ENCODE results near the gene YES1. TPM values are rescaled to one million over a fixed set of nuclear protein-coding genes. Genes with fewer than 3 reads are reported as not detected.
"Not testable (repeated sequence)": the region's sequence is repeated elsewhere in the genome, so short reads cannot be mapped to it uniquely, and the experiment has no call there.

The YES1 gene
- total RNA-seq, 4 donors from 2014 or later = 19.2 to 39.5 (median 29.6) TPM

DNA sequence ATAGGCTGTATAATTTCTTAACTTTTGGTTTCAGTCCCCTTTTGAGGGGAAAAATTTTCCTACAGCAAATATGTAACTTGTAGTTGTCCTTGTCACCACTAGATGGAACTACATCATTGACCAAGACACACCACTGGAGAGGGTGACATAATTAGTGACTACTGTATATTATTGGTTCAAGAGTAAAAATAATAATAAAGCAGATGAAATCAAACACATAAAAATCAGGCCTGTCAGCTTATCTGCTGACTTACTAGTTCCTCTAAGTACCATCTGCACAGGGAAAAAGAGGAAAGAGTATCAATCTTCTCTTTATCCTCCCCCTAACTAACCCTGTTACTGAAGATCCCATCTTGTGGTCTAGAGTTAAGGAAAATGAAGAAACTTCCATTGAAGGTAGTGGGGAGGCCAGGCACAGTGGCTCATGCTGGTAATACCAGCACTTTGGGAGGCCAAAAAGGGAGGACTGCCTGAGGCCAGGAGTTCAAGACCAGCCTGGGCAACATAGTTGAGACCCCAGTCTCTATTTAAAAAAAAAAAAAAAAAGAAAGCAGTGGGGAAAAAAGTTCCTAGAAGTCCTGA is 70.0 kb downstream of the YES1 start:
- no peak overlapping the region for H3K4me3 ChIP-seq
- no peak for DNase-seq
- no peaks in the 10 kb centered on the region for H3K4me1 ChIP-seq
- intact Hi-C loops (cut with DNase I; ENCODE audit: low total_unique reads) = loop anchor here (1.0 kb wide), 1 partner anchor 89 kb away; no protein-coding TSS in a partner anchor
- peak; percentile 70 to 80 for ATAC-seq
- in situ Hi-C loops (cut with MboI; ENCODE audit: low sequenced_read_pairs in 4 of 4) = loop anchor here (5.0 to 10.0 kb wide), 2 partner anchors 90 to 93 kb away; no protein-coding TSS in a partner anchor
- no peaks in the 10 kb centered on the region for H3K27me3 ChIP-seq
- no peak overlapping the region for H3K27ac ChIP-seq
- H3K36me3 ChIP-seq = peaks cover 0 to 28% of the 10 kb centered on the region in 2 donors
- no peak for TF ChIP-seq POLR2A (IDR thresholded peaks at IDR 0.05)
- TF ChIP-seq, protein P1, sequence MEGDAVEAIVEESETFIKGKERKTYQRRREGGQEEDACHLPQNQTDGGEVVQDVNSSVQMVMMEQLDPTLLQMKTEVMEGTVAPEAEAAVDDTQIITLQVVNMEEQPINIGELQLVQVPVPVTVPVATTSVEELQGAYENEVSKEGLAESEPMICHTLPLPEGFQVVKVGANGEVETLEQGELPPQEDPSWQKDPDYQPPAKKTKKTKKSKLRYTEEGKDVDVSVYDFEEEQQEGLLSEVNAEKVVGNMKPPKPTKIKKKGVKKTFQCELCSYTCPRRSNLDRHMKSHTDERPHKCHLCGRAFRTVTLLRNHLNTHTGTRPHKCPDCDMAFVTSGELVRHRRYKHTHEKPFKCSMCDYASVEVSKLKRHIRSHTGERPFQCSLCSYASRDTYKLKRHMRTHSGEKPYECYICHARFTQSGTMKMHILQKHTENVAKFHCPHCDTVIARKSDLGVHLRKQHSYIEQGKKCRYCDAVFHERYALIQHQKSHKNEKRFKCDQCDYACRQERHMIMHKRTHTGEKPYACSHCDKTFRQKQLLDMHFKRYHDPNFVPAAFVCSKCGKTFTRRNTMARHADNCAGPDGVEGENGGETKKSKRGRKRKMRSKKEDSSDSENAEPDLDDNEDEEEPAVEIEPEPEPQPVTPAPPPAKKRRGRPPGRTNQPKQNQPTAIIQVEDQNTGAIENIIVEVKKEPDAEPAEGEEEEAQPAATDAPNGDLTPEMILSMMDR (IDR thresholded peaks at IDR 0.05 in 4 of 5, conservative IDR thresholded peaks at IDR 0.05 in 1 of 5) = peak; percentile 74 to 81 (median 79)
- no peaks in the 10 kb centered on the region for H3K9me3 ChIP-seq

DNA sequence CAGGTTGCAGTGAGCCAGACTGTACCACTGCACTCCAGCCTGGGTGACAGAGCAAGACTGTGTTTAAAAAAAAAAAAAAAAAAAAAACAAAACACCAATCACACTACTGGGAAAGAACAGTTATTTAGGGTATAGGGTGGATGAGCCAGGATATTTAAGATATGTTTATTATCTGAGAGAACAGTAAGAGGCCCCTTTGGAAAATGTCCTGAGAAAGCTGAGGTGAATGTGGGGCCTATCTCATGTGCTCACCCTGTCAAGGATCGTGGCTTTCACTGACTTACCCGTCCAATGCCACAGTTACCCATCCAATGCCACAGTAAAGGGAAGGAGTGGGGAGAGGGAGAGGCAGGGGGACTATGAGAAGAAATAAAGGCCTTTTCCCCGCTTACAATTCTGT is 79.7 kb downstream of the YES1 start:
- intact Hi-C loops (cut with DNase I; ENCODE audit: low total_unique reads) (no loop called here), in situ Hi-C loops (cut with MboI; ENCODE audit: low sequenced_read_pairs in 4 of 4) (no loop called here)
- Histone ChIP-seq H3K36me3 (peaks cover 0 to 58% of the 10 kb centered on the region in 2 donors), H3K27ac (no peak overlapping the region), H3K27me3 (no peaks in the 10 kb centered on the region), H3K4me3 (no peak overlapping the region), H3K9me3 (no peaks in the 10 kb centered on the region), H3K4me1 (no peaks in the 10 kb centered on the region)
- TF ChIP-seq, protein P1 (IDR thresholded peaks at IDR 0.05 in 4 of 5, conservative IDR thresholded peaks at IDR 0.05 in 1 of 5) = no peak
- no peak for TF ChIP-seq POLR2A (IDR thresholded peaks at IDR 0.05)
- DNase-seq (no peak), ATAC-seq (no peak)

DNA sequence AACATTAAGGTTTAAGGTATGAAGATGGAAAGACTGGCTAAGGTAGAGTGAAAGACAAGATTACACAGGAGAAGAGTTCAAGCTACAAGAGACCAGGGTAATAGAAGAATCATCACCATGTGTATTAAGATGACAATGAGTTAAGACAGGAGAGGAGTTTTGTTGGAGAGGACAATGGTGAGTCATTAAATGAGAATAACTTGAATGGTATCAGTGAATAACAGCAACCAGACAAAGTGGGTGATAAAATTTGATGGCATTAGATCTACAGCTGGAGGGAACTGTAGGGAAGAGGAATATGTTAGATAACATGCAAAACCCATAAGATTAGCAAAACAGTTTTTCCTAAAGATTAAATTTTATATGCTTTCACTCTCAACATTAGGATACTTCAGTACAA is 80.9 kb downstream of the YES1 start:
- Histone ChIP-seq H3K27ac (no peak overlapping the region), H3K4me1 (no peaks in the 10 kb centered on the region), H3K27me3 (no peaks in the 10 kb centered on the region), H3K36me3 (peaks cover 0 to 51% of the 10 kb centered on the region in 2 donors), H3K9me3 (no peaks in the 10 kb centered on the region), H3K4me3 (no peak overlapping the region)
- TF ChIP-seq, protein P1 (IDR thresholded peaks at IDR 0.05 in 4 of 5, conservative IDR thresholded peaks at IDR 0.05 in 1 of 5) = no peak
- no peak for TF ChIP-seq POLR2A (IDR thresholded peaks at IDR 0.05)
- ATAC-seq = no peak
- DNase-seq = no peak
- intact Hi-C loops (cut with DNase I; ENCODE audit: low total_unique reads) = no loop called here
- in situ Hi-C loops (cut with MboI; ENCODE audit: low sequenced_read_pairs in 4 of 4) = no loop called here

DNA sequence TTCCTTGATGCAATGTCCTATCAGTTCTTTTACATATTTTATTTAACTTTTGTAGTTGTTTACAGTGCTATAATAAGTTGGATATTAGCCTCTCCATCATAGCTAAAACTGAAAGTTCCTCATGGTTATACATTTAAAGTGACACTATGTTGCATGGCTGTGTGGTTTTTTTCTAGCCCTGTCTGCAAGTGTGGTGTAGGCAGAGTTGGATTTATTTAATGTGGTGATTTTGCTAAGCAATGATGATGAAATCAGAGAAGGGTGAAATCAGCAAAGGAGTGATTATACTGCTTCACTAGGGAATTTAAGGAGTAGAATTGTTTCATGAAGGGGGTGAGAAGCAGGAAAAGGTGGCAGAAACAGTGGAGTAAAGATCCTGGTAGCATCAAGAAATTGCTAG is 81.3 kb downstream of the YES1 start:
- Histone ChIP-seq H3K36me3 (peaks cover 0 to 46% of the 10 kb centered on the region in 2 donors), H3K27ac (no peak overlapping the region), H3K4me3 (no peak overlapping the region), H3K27me3 (no peaks in the 10 kb centered on the region), H3K9me3 (no peaks in the 10 kb centered on the region), H3K4me1 (no peaks in the 10 kb centered on the region)
- DNase-seq = no peak
- TF ChIP-seq, protein P1 (IDR thresholded peaks at IDR 0.05 in 4 of 5, conservative IDR thresholded peaks at IDR 0.05 in 1 of 5) = no peak
- no peak for TF ChIP-seq POLR2A (IDR thresholded peaks at IDR 0.05)
- no peak for ATAC-seq
- in situ Hi-C loops (cut with MboI; ENCODE audit: low sequenced_read_pairs in 4 of 4) (no loop called here), intact Hi-C loops (cut with DNase I; ENCODE audit: low total_unique reads) (no loop called here)

DNA sequence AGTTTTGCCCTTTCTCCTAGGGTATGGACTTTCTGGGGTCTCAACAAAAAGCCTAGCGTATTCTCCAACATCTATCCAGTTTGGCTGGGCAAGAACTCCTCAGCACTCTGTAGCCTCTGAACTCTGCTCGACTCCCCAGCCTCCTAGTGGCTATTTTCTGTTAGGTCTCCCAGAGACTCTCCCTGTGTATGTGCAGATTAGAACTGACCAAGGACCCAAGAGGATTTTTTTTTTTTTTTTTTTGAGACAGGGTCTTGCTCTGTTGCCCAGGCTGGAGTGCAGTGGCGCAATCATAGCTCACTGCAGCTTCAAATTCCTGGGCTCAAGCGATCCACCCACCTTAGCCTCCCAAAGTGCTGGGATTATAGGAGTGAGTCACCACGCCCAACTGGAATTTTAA is 81.9 kb downstream of the YES1 start:
- H3K4me3 ChIP-seq; intact Hi-C loops (cut with DNase I; ENCODE audit: low total_unique reads); H3K9me3 ChIP-seq; in situ Hi-C loops (cut with MboI; ENCODE audit: low sequenced_read_pairs in 4 of 4); DNase-seq; H3K27me3 ChIP-seq; H3K27ac ChIP-seq; H3K4me1 ChIP-seq; ATAC-seq: not testable (repeated sequence)
- H3K36me3 ChIP-seq = peaks cover 0 to 41% of the 10 kb centered on the region in 2 donors

Measured in gastrocnemius medialis (tissue), 4 donors.